HG03095 (cell line): ENCODE data around the gene VGLL1.

Experiments
- ATAC-seq: cut with Tn5 transposase; IDR thresholded peaks from one replicate; pipeline ENCODE4 v1.9.1; 2021; ENCODE audit warnings: moderate library complexity; ENCODE audit not compliant: unreplicated experiment

The VGLL1 gene

DNA sequence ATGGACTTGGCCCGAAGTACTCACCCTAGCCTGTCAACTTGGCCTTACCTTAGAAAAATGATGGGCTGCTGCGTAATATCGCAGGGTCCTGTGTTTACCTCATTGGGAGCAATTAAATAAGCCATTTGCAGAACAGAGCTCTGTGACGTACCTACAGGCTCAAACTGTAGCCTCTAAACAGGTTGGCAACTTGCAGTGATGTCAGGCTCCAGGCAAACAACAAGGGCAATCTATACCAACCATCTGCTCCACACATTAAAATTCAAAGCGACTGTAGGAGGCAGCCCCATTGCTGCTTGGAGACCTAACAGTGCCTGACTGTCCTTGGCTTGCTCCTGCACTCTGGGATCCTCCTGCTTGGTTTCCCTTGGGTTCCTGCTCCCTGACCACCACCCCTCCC lies 17.2 kb downstream of the VGLL1 start:
- no peak for ATAC-seq

DNA sequence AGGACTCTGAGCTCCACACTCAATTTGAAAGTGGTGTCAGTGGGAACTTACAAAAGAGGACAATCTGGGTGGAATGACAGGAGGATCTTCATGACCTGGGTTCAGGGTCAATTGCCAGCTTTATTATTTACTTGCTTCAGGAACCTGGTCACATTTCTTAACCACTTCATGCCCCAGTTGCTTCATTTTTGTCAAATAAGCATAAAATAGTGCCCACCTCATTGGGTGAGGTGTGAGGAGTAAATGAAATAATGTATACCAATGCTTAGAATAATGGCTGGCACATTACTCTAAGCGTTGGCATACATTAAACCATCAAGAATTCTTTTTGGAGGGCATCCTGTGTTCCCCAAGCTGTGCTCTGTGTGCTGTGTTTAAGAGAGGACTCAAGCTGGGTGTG lies 19.4 kb downstream of the VGLL1 start:
- ATAC-seq: no peak

DNA sequence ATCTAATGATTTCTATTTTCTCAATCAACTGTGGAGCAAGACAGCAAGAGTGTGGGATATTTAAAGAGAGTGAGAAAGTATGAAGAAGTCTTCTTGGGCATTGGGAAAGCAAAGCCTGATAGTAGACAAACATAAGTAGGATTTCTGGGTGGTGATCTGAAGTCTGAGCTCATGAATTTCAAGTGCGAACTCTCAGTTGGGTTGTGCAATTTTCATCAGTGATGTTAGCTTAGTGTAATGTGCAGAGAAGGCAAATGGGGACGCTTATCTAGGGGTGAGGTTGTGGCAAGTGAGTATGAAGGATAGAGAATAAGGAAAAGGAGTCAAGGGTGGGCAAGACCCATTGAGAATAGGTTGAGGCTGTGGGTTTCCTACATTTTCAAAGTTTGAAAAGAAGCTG lies 23.7 kb downstream of the VGLL1 start:
- ATAC-seq: no peak

DNA sequence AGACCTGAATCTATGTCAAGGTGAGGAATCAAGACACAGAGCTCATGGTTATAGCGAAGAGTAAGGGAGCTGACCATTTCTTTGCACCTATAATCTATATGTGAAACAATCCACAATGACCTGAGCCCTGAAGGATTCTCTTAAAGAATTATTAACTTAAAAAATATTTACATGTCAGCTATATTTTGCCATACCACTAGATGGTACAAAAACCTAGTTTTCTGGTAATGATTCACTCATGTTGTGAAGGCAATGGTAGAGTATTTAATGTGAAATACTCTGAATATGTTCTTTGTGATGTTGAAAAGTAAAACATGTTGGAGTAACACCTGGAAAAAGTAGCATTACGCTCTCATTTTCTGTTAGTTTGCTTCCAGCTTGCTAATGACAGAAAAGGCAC lies 40.0 kb downstream of the VGLL1 start:
- ATAC-seq: no peak

DNA sequence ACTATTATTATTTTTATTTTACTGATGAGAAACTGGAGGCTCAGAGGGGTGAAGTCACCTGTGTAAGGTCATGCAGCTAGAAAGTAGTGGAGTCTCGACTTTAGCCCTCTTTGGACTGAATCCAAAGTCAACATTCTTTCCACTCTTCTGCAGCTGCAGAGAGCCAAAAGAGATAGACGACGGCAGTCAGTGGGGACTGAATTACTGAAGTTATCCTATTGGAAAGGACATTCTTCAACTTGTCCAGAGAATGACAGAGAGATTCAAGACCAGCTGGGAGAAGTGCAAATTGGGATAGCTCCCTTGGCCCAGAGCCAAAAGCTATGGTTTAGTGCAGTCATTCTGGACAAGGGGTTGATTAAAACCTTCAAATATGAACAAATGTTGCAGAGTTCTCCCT lies 42.5 kb downstream of the VGLL1 start:
- no peak for ATAC-seq

DNA sequence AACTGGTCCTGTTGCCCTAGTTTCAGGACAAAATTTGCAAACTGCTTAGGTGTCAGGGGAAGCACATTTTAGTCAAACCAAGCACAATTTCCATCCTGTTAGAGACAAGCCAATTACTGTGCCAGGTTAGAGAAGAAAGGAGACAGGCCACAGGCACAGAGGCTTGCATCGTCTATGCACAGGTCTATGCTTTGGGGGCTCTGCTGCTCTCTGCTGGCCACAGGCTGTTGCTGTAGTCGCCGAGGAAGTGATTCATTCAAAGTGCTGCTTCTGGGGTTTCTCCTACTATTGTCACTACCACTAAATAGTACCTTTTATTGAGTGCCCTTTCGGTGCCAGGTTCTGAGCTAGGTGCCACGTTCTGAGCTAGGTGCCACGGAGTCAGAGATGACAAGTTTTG lies 45.5 kb downstream of the VGLL1 start:
- peak; percentile 92 for ATAC-seq

DNA sequence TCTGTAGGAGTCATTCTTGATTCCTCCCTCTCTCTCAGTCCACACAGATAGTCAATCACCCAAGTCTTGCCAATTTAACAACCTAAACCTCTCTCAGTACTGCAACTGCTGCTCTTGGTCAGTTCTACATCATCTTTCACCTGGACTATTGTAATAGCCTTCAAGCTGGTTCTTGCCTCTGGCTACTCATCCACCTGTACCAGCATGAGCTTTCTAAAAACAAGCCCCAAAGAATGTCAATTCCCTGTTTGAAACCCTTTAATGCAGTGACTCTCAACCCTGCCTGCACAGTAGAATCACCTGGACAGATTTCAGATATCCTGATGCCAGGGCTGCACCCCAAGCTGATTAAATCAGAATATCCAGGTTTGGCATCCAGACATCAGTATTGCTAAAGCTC lies 48.3 kb downstream of the VGLL1 start:
- no peak for ATAC-seq

DNA sequence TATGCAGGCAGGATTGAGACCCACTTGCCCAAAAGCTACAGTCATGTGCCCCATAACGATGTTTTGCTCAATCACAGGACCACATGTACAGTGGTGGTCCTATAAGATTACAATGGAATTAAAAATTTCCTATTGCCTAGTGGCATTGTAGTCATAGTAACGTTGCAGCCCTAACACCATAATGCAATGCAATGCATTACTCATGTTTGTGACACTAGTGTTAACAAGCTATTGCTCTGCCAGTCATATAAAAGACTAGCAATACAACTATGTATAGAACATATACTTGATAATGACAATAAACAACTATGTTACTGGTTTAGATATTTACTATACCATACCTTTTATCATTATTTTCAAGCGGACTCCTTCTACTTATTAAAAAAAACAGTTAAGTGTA lies 50.6 kb downstream of the VGLL1 start:
- no peak for ATAC-seq

DNA sequence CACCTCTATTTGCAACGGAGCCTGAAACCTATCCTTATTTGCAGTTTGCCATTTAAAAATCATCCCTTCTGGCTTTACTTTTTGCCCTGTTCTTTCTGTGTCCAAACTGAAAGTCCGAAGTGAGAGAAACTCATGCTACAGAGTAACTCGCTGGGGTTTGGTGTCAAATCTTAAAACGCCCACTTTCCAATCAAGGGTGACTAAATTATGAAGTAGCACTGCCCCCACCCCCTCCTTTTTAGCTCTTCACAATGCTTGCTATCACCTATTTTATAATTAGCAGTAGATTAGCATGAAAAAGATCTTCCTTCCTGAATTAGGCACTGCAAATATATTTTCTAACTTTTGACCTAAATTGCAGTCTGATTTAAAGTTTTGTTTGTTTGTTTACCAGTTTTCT lies 52.5 kb downstream of the VGLL1 start:
- ATAC-seq: no peak

DNA sequence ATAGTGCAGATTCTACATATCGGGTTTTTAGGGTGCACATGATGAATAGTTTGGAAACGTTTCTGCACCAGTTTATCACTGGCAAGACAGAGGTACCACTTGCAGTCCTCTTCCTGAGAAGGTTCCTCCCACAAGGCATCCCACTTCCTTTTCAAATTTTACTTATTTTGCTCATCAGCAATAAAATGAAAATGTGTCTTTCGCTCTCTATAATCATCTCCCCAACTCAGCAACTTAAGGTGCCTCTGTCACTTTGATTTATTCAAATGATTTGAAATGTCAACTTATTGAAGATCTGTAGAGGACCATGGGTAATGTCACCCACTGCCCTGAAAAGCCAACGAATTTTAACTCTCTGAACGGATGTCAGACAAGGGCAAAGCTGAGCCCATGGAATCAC lies 53.2 kb downstream of the VGLL1 start:
- ATAC-seq: no peak

DNA sequence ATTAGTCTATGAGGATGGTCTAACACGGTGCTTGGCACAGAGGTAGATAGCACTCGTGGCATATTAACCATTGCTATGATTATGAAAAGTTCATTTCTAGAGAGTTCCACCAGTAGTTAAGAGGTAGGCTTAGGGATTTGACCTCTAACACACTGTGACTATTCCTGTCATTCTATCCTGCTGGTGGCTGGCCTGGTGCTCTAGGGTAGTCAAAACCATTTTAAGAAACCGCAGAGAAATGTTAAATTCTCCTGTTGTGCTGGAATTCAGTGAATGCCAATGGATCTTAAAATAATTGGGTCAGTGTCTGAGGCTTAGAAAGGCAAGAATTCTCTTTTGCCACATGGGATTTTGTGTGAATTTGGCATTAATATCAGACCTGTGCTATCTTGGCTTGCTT lies 53.9 kb downstream of the VGLL1 start:
- no peak for ATAC-seq

DNA sequence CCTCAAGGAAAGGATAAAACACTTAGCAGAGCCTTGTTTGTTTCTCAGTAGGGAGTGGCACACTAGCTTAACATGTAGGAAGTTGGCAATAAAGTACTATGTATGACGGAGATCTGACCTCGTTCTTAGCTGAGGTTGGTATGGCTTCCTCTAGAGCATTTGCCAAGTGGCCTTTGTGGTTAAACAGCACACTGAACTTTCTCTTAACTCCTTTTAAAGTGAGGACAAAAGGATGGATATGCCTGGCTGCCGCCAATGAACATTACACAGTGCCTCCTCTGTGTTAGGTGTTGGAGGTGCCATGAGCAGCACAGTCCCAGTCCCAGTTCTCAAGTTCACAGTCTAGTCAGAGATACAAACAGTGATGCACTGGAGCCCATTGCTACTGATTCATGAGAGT lies 54.4 kb downstream of the VGLL1 start:
- no peak for ATAC-seq

DNA sequence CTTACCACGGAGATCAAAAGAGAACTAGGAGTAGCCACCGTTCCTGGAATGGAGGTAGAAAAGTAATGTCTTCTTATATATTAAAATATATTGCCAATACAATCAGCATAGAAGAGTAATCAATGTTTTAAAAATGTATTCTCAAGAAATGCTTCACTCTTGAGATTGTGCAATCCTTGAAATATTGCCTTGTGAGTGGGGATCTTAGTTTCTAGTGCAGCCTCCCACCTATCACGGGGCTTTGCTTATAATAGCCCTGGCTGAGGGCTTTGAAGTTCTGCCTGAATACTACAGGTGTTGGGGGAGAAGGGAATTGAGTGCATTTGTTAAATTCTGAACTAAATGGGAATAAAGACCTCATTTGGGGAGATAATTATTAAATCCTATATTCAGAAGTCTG lies 55.5 kb downstream of the VGLL1 start:
- ATAC-seq: no peak

DNA sequence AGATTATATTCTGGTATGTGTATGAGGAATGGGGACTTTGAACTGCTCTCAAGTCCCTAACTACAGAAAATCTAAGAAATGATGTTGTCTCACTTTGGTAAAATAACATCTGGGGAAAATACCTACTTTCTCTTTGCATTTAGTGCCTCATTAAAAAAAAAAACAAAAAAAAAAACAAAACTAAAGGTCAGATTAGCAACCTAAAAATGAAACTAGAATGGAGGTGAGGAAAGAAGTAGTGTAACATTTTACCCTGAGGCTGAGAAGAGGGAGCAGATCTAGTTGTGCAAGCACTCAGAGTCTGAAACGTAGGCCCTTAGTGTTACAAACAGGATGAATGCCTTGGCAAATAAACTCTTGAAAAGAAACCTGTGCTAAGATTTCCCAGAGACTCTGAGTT lies 56.0 kb downstream of the VGLL1 start:
- peak; percentile 63 for ATAC-seq

DNA sequence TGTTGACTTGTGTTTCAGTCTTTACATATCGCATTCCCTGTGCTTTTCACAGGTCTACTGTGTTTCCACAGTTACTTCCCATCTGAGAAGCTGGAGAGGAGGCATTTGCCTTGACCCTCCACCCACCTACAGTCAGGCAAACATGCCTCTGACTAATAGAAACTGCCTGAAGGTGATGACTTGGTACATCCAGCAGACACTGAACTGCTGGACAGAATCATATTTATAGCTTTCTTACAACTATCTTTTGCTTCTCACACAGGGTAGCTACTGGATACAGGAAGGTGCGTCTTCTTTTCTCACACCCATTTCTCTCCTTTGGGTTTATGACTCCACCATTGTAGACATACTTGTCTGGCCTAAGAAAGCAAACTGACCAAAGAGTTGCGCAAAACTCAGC lies 58.0 kb downstream of the VGLL1 start:
- no peak for ATAC-seq

DNA sequence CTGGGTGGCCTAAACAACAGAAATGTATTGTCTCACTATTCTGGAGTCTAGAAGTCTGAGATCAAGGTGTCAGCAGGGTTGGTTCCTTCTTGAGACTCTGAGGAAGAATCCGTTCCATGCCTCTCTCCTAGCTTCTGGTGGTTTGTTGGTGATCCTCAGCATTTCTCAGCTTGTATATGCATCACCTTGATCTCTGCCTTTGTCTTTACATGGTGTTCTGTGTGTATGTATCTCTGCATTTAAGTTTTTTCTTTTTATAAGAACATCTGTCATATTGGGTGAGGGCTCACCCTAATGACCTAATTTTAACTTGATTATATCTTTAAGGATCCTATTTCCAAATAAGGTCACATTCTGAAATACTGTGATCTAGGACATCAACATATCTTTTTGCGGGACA lies 65.3 kb downstream of the VGLL1 start:
- ATAC-seq: no peak

DNA sequence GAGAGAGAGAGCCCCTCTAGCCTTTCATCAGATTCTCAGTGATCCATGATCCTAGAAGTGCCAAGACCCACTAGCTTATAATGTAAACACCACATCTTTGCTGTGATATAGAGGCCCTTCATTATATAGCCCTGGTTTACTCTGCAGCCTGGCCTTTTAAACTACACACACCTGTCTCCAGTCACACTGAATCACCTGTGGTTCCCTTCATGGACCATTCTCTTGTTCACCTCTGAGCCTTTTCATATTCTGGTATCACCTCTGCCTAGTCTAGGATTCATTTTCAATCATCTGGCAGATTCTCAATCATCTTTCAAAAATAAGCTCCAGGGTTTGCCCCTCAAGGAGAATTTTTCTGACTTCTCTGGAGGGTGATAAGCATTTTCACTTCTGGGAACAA lies 65.9 kb downstream of the VGLL1 start:
- ATAC-seq: no peak

DNA sequence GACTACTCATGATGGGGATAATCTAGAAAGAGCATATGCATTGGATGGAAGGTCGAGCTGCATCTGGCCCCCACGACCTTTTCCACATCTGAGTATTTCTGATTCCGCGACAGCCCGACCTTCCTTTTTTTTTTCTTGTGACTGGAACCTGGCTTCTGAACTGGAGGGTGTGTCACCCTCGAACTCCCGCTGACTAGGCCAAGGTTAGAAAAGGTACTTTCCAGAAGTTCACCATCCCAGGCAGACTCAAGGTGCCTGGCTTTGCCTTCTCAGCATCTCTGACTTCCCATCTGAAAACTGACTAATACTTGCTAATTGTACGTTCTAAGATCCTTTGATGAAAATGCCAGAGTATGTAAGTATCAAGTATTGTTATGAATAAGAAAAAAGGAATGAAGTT lies 66.6 kb downstream of the VGLL1 start:
- ATAC-seq: no peak

DNA sequence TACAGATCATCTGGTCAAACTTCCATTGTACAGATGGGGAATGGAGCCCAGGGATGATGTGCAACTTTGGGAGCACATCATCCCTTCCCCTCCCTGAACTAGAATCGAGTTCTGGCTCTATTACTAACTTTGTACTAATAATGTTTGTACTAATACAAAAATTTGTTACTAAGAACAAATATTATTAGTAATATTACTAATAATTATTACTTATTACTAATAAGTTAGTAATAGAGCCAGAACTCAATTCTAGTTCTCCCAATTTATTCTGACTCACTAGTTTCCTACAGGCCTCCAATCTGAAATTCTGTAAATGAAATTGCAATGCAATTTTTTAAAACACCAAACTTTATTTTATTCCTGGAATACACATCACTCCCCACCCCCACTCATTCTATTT lies 68.0 kb downstream of the VGLL1 start:
- no peak for ATAC-seq
